HEK293 (cell line): Measurements from ENCODE around the gene PTGER4.

Source experiments
- CTCF ChIA-PET: fragments of 350-600 bp; formaldehyde crosslinking; extraction: SDS; loops from one replicate; lab custom pipeline; 2021; ENCODE audit warnings: antibody characterized with exemption; lab: Yijun Ruan, JAX
- POLR2A ChIA-PET: fragments of 300-600 bp; formaldehyde crosslinking; extraction: SDS; loops from one replicate; lab custom pipeline; 2020; ENCODE audit warnings: antibody characterized with exemption, inconsistent platforms; lab: Yijun Ruan, JAX
- H3K27ac ChIP-seq: fragments of 200-500 bp; sonication (Bioruptor generic); 2 replicates; pipeline ENCODE4 v1.5.1; 2014; ENCODE audit warnings: low read depth, low read length, control low read depth, inconsistent platforms; ENCODE audit errors: extremely low read depth
- H3K36me3 ChIP-seq, 2 experiments: fragments of 200-500 bp in 1 of 2; sonication (Bioruptor generic) in 1 of 2; 1 replicate in 1 of 2; 2 replicates in 1 of 2; pipeline ENCODE4 v1.5.1; 2014 to 2017; ENCODE audit warnings: inconsistent platforms in 2 of 2, low read length in 2 of 2; ENCODE audit not compliant: control insufficient read depth in 2 of 2, insufficient read depth in 1 of 2
- H3K4me1 ChIP-seq: fragments of 200-500 bp; sonication (Bioruptor generic); 2 replicates; pipeline ENCODE4 v1.5.1; 2014; ENCODE audit warnings: mild to moderate bottlenecking, low read length, inconsistent platforms; ENCODE audit not compliant: control insufficient read depth, insufficient read depth
- H3K4me3 ChIP-seq: 2 replicates; pipeline ENCODE4 v1.5.1; 2011; ENCODE audit warnings: low read depth, mild to moderate bottlenecking, control low read depth, low read length, moderate library complexity
- H3K9me3 ChIP-seq: fragments of 200-500 bp; sonication (Bioruptor generic); 2 replicates; pipeline ENCODE4 v1.5.1; 2014; ENCODE audit warnings: low read depth, low read length, inconsistent platforms; ENCODE audit not compliant: control insufficient read depth, insufficient read depth
- IKZF3 ChIP-seq: fragments of 450-650 bp; IDR thresholded peaks from 2 replicates; pipeline ENCODE4 v1.5.0; 2018; ENCODE audit warnings: missing biosample characterization, mild to moderate bottlenecking, missing genetic modification characterization, moderate library complexity
- OVOL3 ChIP-seq: fragments of 450-650 bp; formaldehyde crosslinking; IDR thresholded peaks from 2 replicates; pipeline ENCODE4 v1.5.1; 2016; ENCODE audit warnings: missing biosample characterization, missing genetic modification characterization
- PRDM10 ChIP-seq: fragments of 450-650 bp; formaldehyde crosslinking; IDR thresholded peaks from 2 replicates; pipeline ENCODE4 v1.5.1; 2016; ENCODE audit warnings: missing biosample characterization, missing genetic modification characterization
- PRDM6 ChIP-seq: fragments of 450-650 bp; formaldehyde crosslinking; IDR thresholded peaks from 2 replicates; pipeline ENCODE4 v1.5.1; 2017; ENCODE audit warnings: missing biosample characterization, missing genetic modification characterization
- ZBTB7A ChIP-seq: fragments of 450-650 bp; formaldehyde crosslinking; IDR thresholded peaks from 2 replicates; pipeline ENCODE4 v1.5.1; 2016; ENCODE audit warnings: low read depth, missing biosample characterization, missing genetic modification characterization
- ZFP37 ChIP-seq: fragments of 450-650 bp; formaldehyde crosslinking; IDR thresholded peaks from 2 replicates; pipeline ENCODE4 v1.5.1; 2016; ENCODE audit warnings: missing biosample characterization, missing genetic modification characterization
- ZNF148 ChIP-seq: fragments of 450-650 bp; formaldehyde crosslinking; IDR thresholded peaks from 2 replicates; pipeline ENCODE4 v1.5.0; 2017; ENCODE audit warnings: missing biosample characterization, missing genetic modification characterization, borderline replicate concordance
- ZNF157 ChIP-seq: fragments of 450-650 bp; formaldehyde crosslinking; IDR thresholded peaks from 2 replicates; pipeline ENCODE4 v1.5.1; 2016; ENCODE audit warnings: missing biosample characterization, missing genetic modification characterization
- ZNF202 ChIP-seq: fragments of 450-650 bp; formaldehyde crosslinking; IDR thresholded peaks from 2 replicates; pipeline ENCODE4 v1.5.1; 2016; ENCODE audit warnings: missing biosample characterization, missing genetic modification characterization, borderline replicate concordance
- ZNF221 ChIP-seq: fragments of 450-650 bp; formaldehyde crosslinking; IDR thresholded peaks from 2 replicates; pipeline ENCODE4 v1.5.1; 2017; ENCODE audit warnings: missing biosample characterization, missing genetic modification characterization, borderline replicate concordance
- ZNF335 ChIP-seq: fragments of 450-650 bp; formaldehyde crosslinking; conservative IDR thresholded peaks from 2 replicates; pipeline ENCODE4 v1.5.1; 2016; ENCODE audit warnings: missing biosample characterization, missing genetic modification characterization
- ZNF558 ChIP-seq: fragments of 450-650 bp; formaldehyde crosslinking; IDR thresholded peaks from 2 replicates; pipeline ENCODE4 v1.5.1; 2016; ENCODE audit warnings: missing biosample characterization, missing genetic modification characterization
- ZNF596 ChIP-seq: fragments of 450-650 bp; IDR thresholded peaks from 2 replicates; pipeline ENCODE4 v1.5.0; 2018; ENCODE audit warnings: missing biosample characterization, mild to moderate bottlenecking, missing genetic modification characterization, moderate library complexity
- ZNF621 ChIP-seq: fragments of 450-650 bp; formaldehyde crosslinking; IDR thresholded peaks from 2 replicates; pipeline ENCODE4 v1.5.1; 2017; ENCODE audit warnings: missing biosample characterization, missing genetic modification characterization
- ZNF645 ChIP-seq: fragments of 450-650 bp; formaldehyde crosslinking; IDR thresholded peaks from 2 replicates; pipeline ENCODE4; 2016; ENCODE audit warnings: missing biosample characterization, missing genetic modification characterization
- ZNF677 ChIP-seq: fragments of 450-650 bp; IDR thresholded peaks from 2 replicates; pipeline ENCODE4 v1.5.0; 2018; ENCODE audit warnings: missing biosample characterization, mild to moderate bottlenecking, missing genetic modification characterization, moderate library complexity
- ZNF707 ChIP-seq: fragments of 450-650 bp; formaldehyde crosslinking; IDR thresholded peaks from 2 replicates; pipeline ENCODE4 v1.5.1; 2016; ENCODE audit warnings: missing biosample characterization, missing genetic modification characterization
- ZNF830 ChIP-seq: fragments of 450-650 bp; IDR thresholded peaks from 2 replicates; pipeline ENCODE4 v1.5.0; 2018; ENCODE audit warnings: missing biosample characterization, missing genetic modification characterization, low read depth, mild to moderate bottlenecking, moderate library complexity
- ZSCAN23 ChIP-seq: fragments of 450-650 bp; formaldehyde crosslinking; IDR thresholded peaks from 2 replicates; pipeline ENCODE4 v1.5.1; 2016; ENCODE audit warnings: missing biosample characterization, missing genetic modification characterization

The PTGER4 gene

GRCh38 chr5:40716590-40716989 lies 36.9 kb downstream of the PTGER4 start:
- peaks cover 5% of the 10 kb centered on the region; the same call in 1 of the 2 replicates for H3K4me1 ChIP-seq
- H3K9me3 ChIP-seq, result no peaks in the 10 kb centered on the region; the same call in 1 of the 2 replicates
- ChIA-PET CTCF (interaction anchor here (0.6 to 1.3 kb wide), 4 partner anchors 16 to 768 kb away, joined by 3 to 4 read pairs (median 4); no protein-coding TSS in a partner anchor), POLR2A (no interaction called here)
- no peak overlapping the region for H3K4me3 ChIP-seq
- no peak overlapping the region for H3K27ac ChIP-seq
- peaks cover 8 to 9% of the 10 kb centered on the region in 2 experiments for H3K36me3 ChIP-seq
- TF ChIP-seq ZNF558 (tag by site-specific recombination), result no peak
- TF ChIP-seq OVOL3 (tag by site-specific recombination), result no peak
- no peak for TF ChIP-seq ZNF621
- no peak for TF ChIP-seq ZNF707 (tag by site-specific recombination)
- no peak for TF ChIP-seq IKZF3
- TF ChIP-seq ZSCAN23 (tag by site-specific recombination), result no peak
- no peak for TF ChIP-seq ZNF335
- TF ChIP-seq, all 188 proteins: peak for 0

- CTCF ChIA-PET, result no interaction called here
- no peak for TF ChIP-seq ZNF645 (tag by site-specific recombination)
- no peak for TF ChIP-seq ZNF677 (tag by site-specific recombination)
- no peak for TF ChIP-seq ZNF157 (tag by site-specific recombination)
- TF ChIP-seq ZBTB7A (tag by site-specific recombination), result no peak
- TF ChIP-seq ZNF830 (tag by site-specific recombination), result no peak
- no peak for TF ChIP-seq ZNF221
- TF ChIP-seq ZNF596 (tag by site-specific recombination), result no peak
- no peak for TF ChIP-seq ZFP37 (tag by site-specific recombination)
- no peak for TF ChIP-seq PRDM6
- no peak for TF ChIP-seq ZNF148 (tag by site-specific recombination)
- TF ChIP-seq PRDM10, result no peak
- TF ChIP-seq ZNF202 (tag by site-specific recombination), result no peak
- POLR2A ChIA-PET, result no interaction called here
Observed at GRCh38 chr5:40717281-40717680, 37.6 kb downstream of the PTGER4 start.

More at GRCh38 chr5:40717281-40717680, 37.6 kb downstream of the PTGER4 start:
- H3K4me3 ChIP-seq, result no peak overlapping the region
- H3K9me3 ChIP-seq, result no peaks in the 10 kb centered on the region; the same call in 1 of the 2 replicates
- no peak overlapping the region for H3K27ac ChIP-seq
- peaks cover 8 to 9% of the 10 kb centered on the region in 2 experiments for H3K36me3 ChIP-seq
- peaks cover 5% of the 10 kb centered on the region; the same call in 1 of the 2 replicates for H3K4me1 ChIP-seq
